Activated T-helper 17 cell treated with anti-CD3 and anti-CD28 coated beads, Interleukin-2, amount 50 U/mL, for 72 hours (primary cell): Measurements from ENCODE around the gene RIPK3. TPM values are rescaled to one million over a fixed set of nuclear protein-coding genes. Genes with fewer than 3 reads are reported as not detected.
A peak's percentile ranks its signal among the peaks of the same experiment; 100 is the strongest.
"Not testable (repeated sequence)": the region's sequence is repeated elsewhere in the genome, so short reads cannot be mapped to it uniquely, and the experiment has no call there.

ENCODE experiments used
- ATAC-seq: fragments of 150-1000 bp; cut with Tn5 transposase; replicated peaks from 2 replicates; pipeline ENCODE4 v1.10.0; 2021; ENCODE audit warnings: mild to moderate bottlenecking, moderate library complexity
- H3K27ac Mint-ChIP-seq: one replicate; pipeline ENCODE4 v1.8.0; 2022; ENCODE audit warnings: mixed read lengths
- H3K27me3 Mint-ChIP-seq: one replicate; pipeline ENCODE4 v1.8.0; 2022; ENCODE audit warnings: mixed read lengths
- H3K36me3 Mint-ChIP-seq: one replicate; pipeline ENCODE4 v1.8.0; 2022; ENCODE audit warnings: low read depth, mild to moderate bottlenecking, mixed read lengths
- H3K4me1 Mint-ChIP-seq: one replicate; pipeline ENCODE4 v1.8.0; 2022; ENCODE audit warnings: mixed read lengths
- H3K4me3 Mint-ChIP-seq: one replicate; pipeline ENCODE4 v1.8.0; 2022; ENCODE audit warnings: mild to moderate bottlenecking, mixed read lengths
- H3K9me3 Mint-ChIP-seq: one replicate; pipeline ENCODE4 v1.8.0; 2022; ENCODE audit warnings: mixed read lengths
- total RNA-seq, 2 donors: library from RNA; stranded (reverse); gene quantifications; one replicate each; pipeline ENCODE4 v1.2.3, GENCODE V29; 2022

The RIPK3 gene
- total RNA-seq: 10 to 100 TPM; 12.9 to 17.4 TPM

- H3K4me1 Mint-ChIP-seq: peaks cover 4% of the 10 kb centered on the region
- peaks cover 37% of the 10 kb centered on the region for H3K36me3 Mint-ChIP-seq
- peak within 1 kb of the TSS; percentile 64 for H3K27ac Mint-ChIP-seq
- H3K27me3 Mint-ChIP-seq: peaks cover 11% of the 10 kb centered on the region
- peak; percentile 97 for ATAC-seq
- H3K9me3 Mint-ChIP-seq: no peaks in the 10 kb centered on the region
- H3K4me3 Mint-ChIP-seq: peak within 1 kb of the TSS; percentile 88
Observed at GRCh38 chr14:24339284-24340151, at the start of gene RIPK3. Gene RIPK3 (minus strand): TSS chr14:24339991. CDS start chr14:24339826, 165 bp downstream.

- H3K4me1 Mint-ChIP-seq: no peaks in the 10 kb centered on the region
- H3K9me3 Mint-ChIP-seq: no peaks in the 10 kb centered on the region
- ATAC-seq: no peak
- no peak overlapping the region for H3K27ac Mint-ChIP-seq
- no peak overlapping the region for H3K4me3 Mint-ChIP-seq
- no peaks in the 10 kb centered on the region for H3K36me3 Mint-ChIP-seq
- H3K27me3 Mint-ChIP-seq: peaks cover 10% of the 10 kb centered on the region
Observed at GRCh38 chr14:24389226-24389848, 49.5 kb upstream of the RIPK3 start.

- Mint-ChIP-seq H3K36me3 (no peaks in the 10 kb centered on the region), H3K27ac (no peak overlapping the region), H3K4me3 (no peak overlapping the region), H3K27me3 (peaks cover 15% of the 10 kb centered on the region), H3K4me1 (no peaks in the 10 kb centered on the region), H3K9me3 (no peaks in the 10 kb centered on the region)
- no peak for ATAC-seq
Observed at GRCh38 chr14:24388474-24389179, 48.8 kb upstream of the RIPK3 start.

GRCh38 chr14:24387579-24387978 lies 47.8 kb upstream of the RIPK3 start:
- H3K27me3 Mint-ChIP-seq: peaks cover 15% of the 10 kb centered on the region
- H3K4me3 Mint-ChIP-seq, ATAC-seq, H3K27ac Mint-ChIP-seq, H3K4me1 Mint-ChIP-seq, H3K36me3 Mint-ChIP-seq, H3K9me3 Mint-ChIP-seq: not testable (repeated sequence)

- no peak overlapping the region for H3K4me3 Mint-ChIP-seq
- H3K4me1 Mint-ChIP-seq: no peaks in the 10 kb centered on the region
- ATAC-seq: no peak
- no peaks in the 10 kb centered on the region for H3K36me3 Mint-ChIP-seq
- H3K9me3 Mint-ChIP-seq: no peaks in the 10 kb centered on the region
- H3K27ac Mint-ChIP-seq: no peak overlapping the region
- H3K27me3 Mint-ChIP-seq: peaks cover 11% of the 10 kb centered on the region
Observed at GRCh38 chr14:24387009-24387345, 47.2 kb upstream of the RIPK3 start.

GRCh38 chr14:24385524-24385923 lies 45.7 kb upstream of the RIPK3 start:
- H3K4me1 Mint-ChIP-seq: no peaks in the 10 kb centered on the region
- no peaks in the 10 kb centered on the region for H3K36me3 Mint-ChIP-seq
- no peak for ATAC-seq
- H3K27ac Mint-ChIP-seq: no peak overlapping the region
- H3K4me3 Mint-ChIP-seq: no peak overlapping the region
- H3K9me3 Mint-ChIP-seq: no peaks in the 10 kb centered on the region
- H3K27me3 Mint-ChIP-seq: peaks cover 5% of the 10 kb centered on the region

GRCh38 chr14:24384169-24384568 lies 44.4 kb upstream of the RIPK3 start:
- no peaks in the 10 kb centered on the region for H3K9me3 Mint-ChIP-seq
- no peak overlapping the region for H3K4me3 Mint-ChIP-seq
- H3K27ac Mint-ChIP-seq: no peak overlapping the region
- no peak for ATAC-seq
- H3K36me3 Mint-ChIP-seq: no peaks in the 10 kb centered on the region
- no peaks in the 10 kb centered on the region for H3K4me1 Mint-ChIP-seq
- H3K27me3 Mint-ChIP-seq: peaks cover 5% of the 10 kb centered on the region

- Mint-ChIP-seq H3K4me1 (no peaks in the 10 kb centered on the region), H3K4me3 (no peak overlapping the region), H3K27ac (no peak overlapping the region), H3K27me3 (peaks cover 8% of the 10 kb centered on the region), H3K9me3 (no peaks in the 10 kb centered on the region), H3K36me3 (no peaks in the 10 kb centered on the region)
- ATAC-seq: no peak
Observed at GRCh38 chr14:24382064-24382371, 42.2 kb upstream of the RIPK3 start.

- H3K4me1 Mint-ChIP-seq: no peaks in the 10 kb centered on the region
Observed at GRCh38 chr14:24381363-24382063, 41.7 kb upstream of the RIPK3 start.

GRCh38 chr14:24379907-24380730 lies 40.3 kb upstream of the RIPK3 start:
- Mint-ChIP-seq H3K27me3 (peaks cover 9% of the 10 kb centered on the region), H3K36me3 (no peaks in the 10 kb centered on the region), H3K9me3 (no peaks in the 10 kb centered on the region), H3K4me1 (no peaks in the 10 kb centered on the region), H3K27ac (no peak overlapping the region), H3K4me3 (no peak overlapping the region)
- no peak for ATAC-seq

More at GRCh38 chr14:24381363-24382063, 41.7 kb upstream of the RIPK3 start:
- no peak overlapping the region for H3K27ac Mint-ChIP-seq
- peaks cover 9% of the 10 kb centered on the region for H3K27me3 Mint-ChIP-seq
- H3K36me3 Mint-ChIP-seq: no peaks in the 10 kb centered on the region
- no peak overlapping the region for H3K4me3 Mint-ChIP-seq
- peak; percentile 92 for ATAC-seq
- H3K9me3 Mint-ChIP-seq: no peaks in the 10 kb centered on the region

- no peak overlapping the region for H3K27ac Mint-ChIP-seq
Observed at GRCh38 chr14:24378981-24379906, 39.5 kb upstream of the RIPK3 start.

GRCh38 chr14:24378327-24378726 lies 38.5 kb upstream of the RIPK3 start:
- H3K9me3 Mint-ChIP-seq: no peaks in the 10 kb centered on the region
- ATAC-seq: no peak
- no peaks in the 10 kb centered on the region for H3K36me3 Mint-ChIP-seq
- no peak overlapping the region for H3K4me3 Mint-ChIP-seq
- peaks cover 4% of the 10 kb centered on the region for H3K27me3 Mint-ChIP-seq
- H3K4me1 Mint-ChIP-seq: no peaks in the 10 kb centered on the region
- H3K27ac Mint-ChIP-seq: no peak overlapping the region

More at GRCh38 chr14:24378981-24379906, 39.5 kb upstream of the RIPK3 start:
- H3K4me1 Mint-ChIP-seq: no peaks in the 10 kb centered on the region
- H3K9me3 Mint-ChIP-seq: no peaks in the 10 kb centered on the region
- no peaks in the 10 kb centered on the region for H3K36me3 Mint-ChIP-seq
- H3K27me3 Mint-ChIP-seq: peaks cover 8% of the 10 kb centered on the region
- no peak for ATAC-seq
- no peak overlapping the region for H3K4me3 Mint-ChIP-seq

GRCh38 chr14:24377657-24378056 lies 37.9 kb upstream of the RIPK3 start:
- no peak for ATAC-seq
- H3K36me3 Mint-ChIP-seq: no peaks in the 10 kb centered on the region

More at GRCh38 chr14:24377657-24378056, 37.9 kb upstream of the RIPK3 start:
- no peak overlapping the region for H3K27ac Mint-ChIP-seq
- H3K4me3 Mint-ChIP-seq: no peak overlapping the region
- no peaks in the 10 kb centered on the region for H3K9me3 Mint-ChIP-seq
- H3K4me1 Mint-ChIP-seq: no peaks in the 10 kb centered on the region
- peaks cover 4% of the 10 kb centered on the region for H3K27me3 Mint-ChIP-seq
